ENCODE results near the gene SLC16A7.

- TF ChIP-seq CTCF (IDR thresholded peaks at IDR 0.05) (no peak), POLR2A (IDR thresholded peaks at IDR 0.05) (no peak)
Measured at GRCh38 chr12:59812716-59813115, 216.9 kb downstream of the SLC16A7 start.

All from vagina (tissue), 2 donors.